ENCODE data around the gene ARPC5L. TPM values are rescaled to one million over a fixed set of nuclear protein-coding genes. Genes with fewer than 3 reads are reported as not detected.

The ARPC5L gene
- total and polyA plus RNA-seq, 9 of the 15 experiments (the other 6 are each of a cell fraction or from before 2014, with no cell fraction given) = 25.4 to 113 (median 63.8) TPM

DNA sequence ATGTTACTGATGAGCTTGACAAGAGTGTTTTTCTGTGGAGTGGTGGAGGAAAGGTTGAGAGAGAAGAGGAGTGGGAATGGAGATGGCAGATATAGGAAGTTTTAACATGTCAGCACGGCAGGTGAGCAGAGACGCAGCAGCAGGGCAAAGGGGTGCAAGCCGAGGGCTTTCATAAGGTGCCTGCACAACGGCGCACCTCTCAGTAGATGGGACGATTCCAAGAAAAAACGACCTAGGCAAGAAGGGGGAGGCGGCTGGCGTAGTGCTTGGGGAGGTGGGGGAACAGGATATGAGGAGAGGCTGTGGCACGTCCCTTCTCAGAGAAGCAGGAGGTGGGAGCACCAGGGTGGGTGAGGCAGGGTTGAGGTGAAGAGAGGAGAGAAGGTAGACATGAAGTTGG lies 24.5 kb downstream of the ARPC5L start:
- no peak for DNase-seq (ENCODE audit: extremely low read depth in 1 of 4, low spot score in 3 of 4)
- H3K79me2 ChIP-seq (ENCODE audit: control insufficient read depth, insufficient read depth, low read length) = no peaks in the 10 kb centered on the region
- intact Hi-C loops (cut with micrococcal nuclease) = no loop called here
- no peak for FAIRE-seq
- no peak for ATAC-seq
- H3K9me3 ChIP-seq (replicated peaks; ENCODE audit: control insufficient read depth, insufficient read depth, low read depth, low read length) = no peaks in the 10 kb centered on the region
- in situ Hi-C loops (cut with MboI) = loop anchor here (10.0 kb wide), 1 partner anchor 1018 kb away; no protein-coding TSS in a partner anchor
- BruUV-seq (replicated peaks) = no TSS peak
- peaks cover 66% of the 10 kb centered on the region; the same call in 2 of the 3 replicates for H3K36me3 ChIP-seq (ENCODE audit: control insufficient read depth, insufficient read depth, low read length)
- ChIA-PET CTCF (ENCODE audit: low intra/inter-chr PET ratio) (no interaction called here), POLR2A (interaction anchor here (1.2 kb wide), 1 partner anchor 17 kb away, joined by 3 read pairs; no protein-coding TSS in a partner anchor)
- no peaks in the 10 kb centered on the region for H4K20me1 ChIP-seq (replicated peaks; ENCODE audit: control insufficient read depth, insufficient read depth, low read length)
- H3K27me3 ChIP-seq (ENCODE audit: control insufficient read depth in 2 of 2, insufficient read depth in 2 of 2, low read length in 2 of 2) = no peaks in the 10 kb centered on the region
- H3K9me1 ChIP-seq (ENCODE audit: control insufficient read depth, insufficient read depth, low read length) = peaks cover 4% of the 10 kb centered on the region
- H3K9ac ChIP-seq (ENCODE audit: insufficient read depth in 1 of 2, low read depth in 2 of 2, low read length in 2 of 2) = peak overlapping the region in 1 of 2 experiments; percentile 43; a peak in 1 of 4 replicates
- TF ChIP-seq ZNF316 (IDR thresholded peaks at IDR 0.05) (no peak), CBFB (CRISPR knock-in tag; IDR thresholded peaks at IDR 0.05) (no peak), ZKSCAN8 (CRISPR knock-in tag; IDR thresholded peaks at IDR 0.05) (no peak), MAFK (IDR thresholded peaks at IDR 0.05; ENCODE audit: low read length) (no peak), RBM17 (IDR thresholded peaks at IDR 0.05; ENCODE audit: borderline replicate concordance, low read depth, low read length) (no peak), PHTF2 (CRISPR knock-in tag; IDR thresholded peaks at IDR 0.05) (no peak), GTF2F1 (IDR thresholded peaks at IDR 0.05; ENCODE audit: low read depth, low read length) (no peak), POLR2AphosphoS2 (IDR thresholded peaks at IDR 0.05; ENCODE audit: low read length) (no peak), TAF9B (IDR thresholded peaks at IDR 0.05; ENCODE audit: partially characterized antibody) (no peak), HNRNPH1 (optimal IDR thresholded peaks at IDR 0.05; ENCODE audit: low read depth, low read length) (no peak), ZNF695 (CRISPR knock-in tag; IDR thresholded peaks at IDR 0.05) (no peak)
- TF ChIP-seq, protein P1, sequence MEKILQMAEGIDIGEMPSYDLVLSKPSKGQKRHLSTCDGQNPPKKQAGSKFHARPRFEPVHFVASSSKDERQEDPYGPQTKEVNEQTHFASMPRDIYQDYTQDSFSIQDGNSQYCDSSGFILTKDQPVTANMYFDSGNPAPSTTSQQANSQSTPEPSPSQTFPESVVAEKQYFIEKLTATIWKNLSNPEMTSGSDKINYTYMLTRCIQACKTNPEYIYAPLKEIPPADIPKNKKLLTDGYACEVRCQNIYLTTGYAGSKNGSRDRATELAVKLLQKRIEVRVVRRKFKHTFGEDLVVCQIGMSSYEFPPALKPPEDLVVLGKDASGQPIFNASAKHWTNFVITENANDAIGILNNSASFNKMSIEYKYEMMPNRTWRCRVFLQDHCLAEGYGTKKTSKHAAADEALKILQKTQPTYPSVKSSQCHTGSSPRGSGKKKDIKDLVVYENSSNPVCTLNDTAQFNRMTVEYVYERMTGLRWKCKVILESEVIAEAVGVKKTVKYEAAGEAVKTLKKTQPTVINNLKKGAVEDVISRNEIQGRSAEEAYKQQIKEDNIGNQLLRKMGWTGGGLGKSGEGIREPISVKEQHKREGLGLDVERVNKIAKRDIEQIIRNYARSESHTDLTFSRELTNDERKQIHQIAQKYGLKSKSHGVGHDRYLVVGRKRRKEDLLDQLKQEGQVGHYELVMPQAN (IDR thresholded peaks at IDR 0.05; ENCODE audit: borderline replicate concordance) = no peak
- TF ChIP-seq, protein P2, sequence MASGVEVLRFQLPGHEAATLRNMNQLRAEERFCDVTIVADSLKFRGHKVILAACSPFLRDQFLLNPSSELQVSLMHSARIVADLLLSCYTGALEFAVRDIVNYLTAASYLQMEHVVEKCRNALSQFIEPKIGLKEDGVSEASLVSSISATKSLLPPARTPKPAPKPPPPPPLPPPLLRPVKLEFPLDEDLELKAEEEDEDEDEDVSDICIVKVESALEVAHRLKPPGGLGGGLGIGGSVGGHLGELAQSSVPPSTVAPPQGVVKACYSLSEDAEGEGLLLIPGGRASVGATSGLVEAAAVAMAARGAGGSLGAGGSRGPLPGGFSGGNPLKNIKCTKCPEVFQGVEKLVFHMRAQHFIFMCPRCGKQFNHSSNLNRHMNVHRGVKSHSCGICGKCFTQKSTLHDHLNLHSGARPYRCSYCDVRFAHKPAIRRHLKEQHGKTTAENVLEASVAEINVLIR (CRISPR knock-in tag; IDR thresholded peaks at IDR 0.05) = no peak
- TF ChIP-seq, protein P3, sequence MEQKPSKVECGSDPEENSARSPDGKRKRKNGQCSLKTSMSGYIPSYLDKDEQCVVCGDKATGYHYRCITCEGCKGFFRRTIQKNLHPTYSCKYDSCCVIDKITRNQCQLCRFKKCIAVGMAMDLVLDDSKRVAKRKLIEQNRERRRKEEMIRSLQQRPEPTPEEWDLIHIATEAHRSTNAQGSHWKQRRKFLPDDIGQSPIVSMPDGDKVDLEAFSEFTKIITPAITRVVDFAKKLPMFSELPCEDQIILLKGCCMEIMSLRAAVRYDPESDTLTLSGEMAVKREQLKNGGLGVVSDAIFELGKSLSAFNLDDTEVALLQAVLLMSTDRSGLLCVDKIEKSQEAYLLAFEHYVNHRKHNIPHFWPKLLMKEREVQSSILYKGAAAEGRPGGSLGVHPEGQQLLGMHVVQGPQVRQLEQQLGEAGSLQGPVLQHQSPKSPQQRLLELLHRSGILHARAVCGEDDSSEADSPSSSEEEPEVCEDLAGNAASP (IDR thresholded peaks at IDR 0.05) = no peak
- 75% methylated on average over 6 of the region's 10 CpGs for WGBS (ENCODE audit: insufficient coverage, low coverage, missing lambda C conversion rate)
- no peak overlapping the region for H3K27ac ChIP-seq (ENCODE audit: extremely low read depth, low read depth, low read length)
- no peak overlapping the region for H2AFZ ChIP-seq (ENCODE audit: low read depth, low read length)
- H3K4me1 ChIP-seq (replicated peaks in 1 of 2; ENCODE audit: control insufficient read depth in 2 of 2, insufficient read depth in 2 of 2, low read length in 2 of 2) = peaks cover 0 to 3% of the 10 kb centered on the region in 2 experiments; a peak in 1 of 5 replicates
- H3K4me2 ChIP-seq (ENCODE audit: insufficient read depth, low read length) = no peak overlapping the region
- no peak overlapping the region for H3K4me3 ChIP-seq
